HCT116 (cell line): ENCODE results near the gene FAM50A. TPM values are rescaled to one million over a fixed set of nuclear protein-coding genes. Genes with fewer than 3 reads are reported as not detected.
A peak's percentile ranks its signal among the peaks of the same experiment; 100 is the strongest.

ENCODE experiments used
- ATAC-seq: fragments of 200-7000 bp; cut with Tn5 transposase; 2 replicates; pipeline ENCODE4 v1.9.1; 2020; ENCODE audit warnings: mild to moderate bottlenecking, moderate library complexity
- BruUV-seq: library from RNA; stranded (reverse); fragments of 400-500 nt; replicated peaks from 2 replicates; lab custom pipeline; 2021; lab: Mats Ljungman, UMichigan
- CTCF ChIA-PET: fragments of 300-600 bp; sonication (Branson Sonifier 250); formaldehyde crosslinking; loops from one replicate; lab custom pipeline; 2021; ENCODE audit warnings: antibody characterized with exemption; lab: Charles Lee
- POLR2A ChIA-PET: fragments of 300-600, 350-600 bp; sonication (Branson Sonifier 250); formaldehyde crosslinking; loops from one replicate; lab custom pipeline; 2021; ENCODE audit warnings: antibody characterized with exemption; lab: Charles Lee
- RAD21 ChIA-PET, 2 experiments: fragments of 300-600 bp; sonication (Branson Sonifier 250); formaldehyde crosslinking; loops; one replicate each; lab custom pipeline; 2023; ENCODE audit warnings: low total read pairs in 2 of 2; ENCODE audit not compliant: uncharacterized antibody in 2 of 2, unreplicated experiment in 2 of 2, low non-redundant PET in 1 of 2; lab: Charles Lee
- DNase-seq: peaks from one replicate; pipeline ENCODE4 v3.0.0-alpha.2; 2010; ENCODE audit warnings: low read depth, low spot score
- H2AFZ ChIP-seq: fragments of 200-600 bp; shearing (Covaris generic), sonication (generic); 2 replicates; pipeline ENCODE4 v1.6.1; 2017; ENCODE audit warnings: low read depth, mixed run types, mixed read lengths, antibody characterized with exemption, low read length; ENCODE audit not compliant: poor library complexity, severe bottlenecking
- H3K27ac ChIP-seq: 2 replicates; pipeline ENCODE4 v1.5.1; 2012; ENCODE audit warnings: low read depth, low read length
- H3K27me3 ChIP-seq: fragments of 200-600 bp; sonication (generic); 2 replicates; pipeline ENCODE4 v1.6.1; 2016; ENCODE audit warnings: mixed run types, low read length, mixed read lengths; ENCODE audit not compliant: insufficient read depth
- H3K36me3 ChIP-seq, 2 experiments: fragments of 200-500 bp in 1 of 2; fragments of 200-600 bp in 1 of 2; sonication (Bioruptor generic) in 1 of 2; sonication (generic) in 1 of 2; 2 replicates each; pipeline versions ENCODE4 v1.5.1 to v1.6.1; 2014 to 2016; ENCODE audit warnings: low read length in 2 of 2, inconsistent platforms in 1 of 2, mixed read lengths in 1 of 2, mixed run types in 1 of 2; ENCODE audit not compliant: insufficient read depth in 2 of 2, control insufficient read depth in 1 of 2
- H3K4me1 ChIP-seq, 2 experiments: fragments of 200-600 bp in 1 of 2; sonication (generic) in 1 of 2; 2 replicates each; pipeline versions ENCODE4 v1.5.1 to v1.6.1; 2012 to 2017; ENCODE audit warnings: low read length in 2 of 2, inconsistent platforms in 1 of 2, mild to moderate bottlenecking in 1 of 2, mixed read lengths in 1 of 2, mixed run types in 1 of 2, moderate library complexity in 1 of 2; ENCODE audit not compliant: insufficient read depth in 2 of 2, control insufficient read depth in 1 of 2
- H3K4me2 ChIP-seq: fragments of 200-600 bp; sonication (generic); 2 replicates; pipeline ENCODE4 v1.6.1; 2017; ENCODE audit warnings: mixed run types, low read length, mixed read lengths
- H3K4me3 ChIP-seq, 2 experiments: fragments of 200-600 bp in 1 of 2; sonication (generic) in 1 of 2; replicated peaks in 1 of 2; 2 replicates each; pipeline ENCODE4 v1.5.1; 2011 to 2016; ENCODE audit warnings: low read length in 2 of 2, control low read depth in 1 of 2, low read depth in 1 of 2, mild to moderate bottlenecking in 1 of 2, mixed read lengths in 1 of 2, mixed run types in 1 of 2
- H3K79me2 ChIP-seq: fragments of 200-600 bp; sonication (generic); 2 replicates; pipeline ENCODE4 v1.6.1; 2017; ENCODE audit warnings: mild to moderate bottlenecking, mixed run types, low read length, moderate library complexity, mixed read lengths; ENCODE audit not compliant: insufficient read depth
- H3K9ac ChIP-seq: fragments of 200-600 bp; sonication (generic); 2 replicates; pipeline ENCODE4 v1.6.1; 2016; ENCODE audit warnings: low read length, mixed read lengths
- H3K9me2 ChIP-seq: fragments of 200-600 bp; sonication (generic), shearing (Covaris generic); 2 replicates; pipeline ENCODE4 v1.6.1; 2017; ENCODE audit warnings: mixed run types, mild to moderate bottlenecking, moderate library complexity; ENCODE audit not compliant: insufficient read depth
- H3K9me3 ChIP-seq, 2 experiments: fragments of 200-500 bp in 1 of 2; fragments of 200-600 bp in 1 of 2; sonication (Bioruptor generic) in 1 of 2; sonication (generic) in 1 of 2; 2 replicates each; pipeline ENCODE4 v1.6.1; 2014 to 2017; ENCODE audit warnings: low read length in 2 of 2, mixed read lengths in 2 of 2, inconsistent platforms in 1 of 2, low read depth in 1 of 2, mild to moderate bottlenecking in 1 of 2, mixed run types in 1 of 2, moderate library complexity in 1 of 2; ENCODE audit not compliant: control insufficient read depth in 1 of 2, insufficient read depth in 1 of 2
- H4K20me1 ChIP-seq: fragments of 200-600 bp; sonication (generic), shearing (Covaris generic); 2 replicates; pipeline ENCODE4 v1.6.1; 2017; ENCODE audit warnings: mixed run types, mild to moderate bottlenecking, moderate library complexity; ENCODE audit not compliant: insufficient read depth
- ATF3 ChIP-seq: IDR thresholded peaks from 2 replicates; pipeline ENCODE4 v1.6.1; 2012
- CEBPB ChIP-seq: IDR thresholded peaks from 2 replicates; pipeline ENCODE4 v1.6.1; 2012; ENCODE audit warnings: low read depth
- CTCF ChIP-seq, 3 experiments: fragments of 200-600 bp in 1 of 3; sonication (generic) in 1 of 3; IDR thresholded peaks in 2 of 3; conservative IDR thresholded peaks in 1 of 3; 2 replicates each; pipeline ENCODE4 v1.5.1; 2012 to 2017; ENCODE audit warnings: low read depth in 2 of 3, low read length in 2 of 3, antibody characterized with exemption in 1 of 3, borderline replicate concordance in 1 of 3, control low read depth in 1 of 3, mild to moderate bottlenecking in 1 of 3, mixed read lengths in 1 of 3, mixed run types in 1 of 3, moderate library complexity in 1 of 3; ENCODE audit not compliant: insufficient read depth in 1 of 3
- ELF1 ChIP-seq: IDR thresholded peaks from 2 replicates; pipeline ENCODE4 v1.6.1; 2012; ENCODE audit warnings: low read depth, borderline replicate concordance
- JUND ChIP-seq: IDR thresholded peaks from 2 replicates; pipeline ENCODE4 v1.6.1; 2012
- RAD21 ChIP-seq: IDR thresholded peaks from 2 replicates; pipeline ENCODE4 v1.6.1; 2012; ENCODE audit warnings: low read depth, mild to moderate bottlenecking
- TCF7L2 ChIP-seq: IDR thresholded peaks from 2 replicates; pipeline ENCODE4 v1.7.0; 2011; ENCODE audit warnings: borderline replicate concordance, inconsistent platforms; ENCODE audit not compliant: insufficient read depth, insufficient read length; ENCODE audit errors: extremely low read depth
- intact Hi-C: fragments of 100-400 bp; cut with micrococcal nuclease; formaldehyde crosslinking; loops from 2 replicates; pipeline ENCODE4 v1.10.0; 2022
- total RNA-seq: library from RNA; stranded (reverse); gene quantifications from one replicate; pipeline ENCODE4 v1.2.1, GENCODE V29; 2021; ENCODE audit not compliant: unreplicated experiment

Gene FAM50A
- total RNA-seq, 1 experiment from 2014 or later, result 46.5 TPM

- Histone ChIP-seq H3K4me1 (peaks cover 15 to 35% of the 10 kb centered on the region in 2 experiments), H4K20me1 (no peaks in the 10 kb centered on the region), H3K9me2 (no peaks in the 10 kb centered on the region), H3K4me2 (peak overlapping the region; percentile 87), H3K9ac (peak overlapping the region; percentile 73), H3K36me3 (no peaks in the 10 kb centered on the region), H3K27ac (peak overlapping the region; percentile 91), H3K27me3 (no peaks in the 10 kb centered on the region), H3K9me3 (no peaks in the 10 kb centered on the region), H3K4me3 (peak overlapping the region; percentile 54 to 64), H2AFZ (no peak overlapping the region), H3K79me2 (no peaks in the 10 kb centered on the region)
- RAD21 ChIA-PET, result interaction anchor here in 1 of 2 experiments (0.6 kb wide), 1 partner anchor 35 kb away, joined by 3 read pairs; no protein-coding TSS in a partner anchor
- no peak; the same call in 1 of the 2 replicates for ATAC-seq
- intact Hi-C loops, result loop anchor here (5.0 kb wide), 1 partner anchor 69 kb away; the partner anchor contains the start of gene LAGE3
- CTCF ChIA-PET, result interaction anchor here (0.9 kb wide), 1 partner anchor 35 kb away, joined by 3 read pairs; no protein-coding TSS in a partner anchor
- POLR2A ChIA-PET, result interaction anchor here (1.7 to 1.9 kb wide), 2 partner anchors 9 to 11 kb away, joined by 10 to 12 read pairs; partner anchors contain the start of gene RPL10
- TF ChIP-seq ATF3 (no peak), CTCF (IDR thresholded peaks at IDR 0.05 in 2 of 3, conservative IDR thresholded peaks at IDR 0.05 in 1 of 3; ENCODE audit: borderline replicate concordance in 1 of 3, insufficient read depth in 1 of 3, low read depth in 2 of 3, low read length in 2 of 3) (no peak), ELF1 (no peak), CEBPB (no peak), TCF7L2 (no peak), RAD21 (no peak), JUND (no peak)
- no peak for DNase-seq
- TSS peak; percentile 41 for BruUV-seq
Observed at GRCh38 chrX:154408659-154409221, 35.2 kb upstream of the FAM50A start.
